ENCODE measurements around the gene DUSP3. TPM values are rescaled to one million over a fixed set of nuclear protein-coding genes. Genes with fewer than 3 reads are reported as not detected.
A peak's percentile ranks its signal among the peaks of the same experiment; 100 is the strongest.

The DUSP3 gene
- total and polyA plus RNA-seq, 10 of the 15 experiments (the other 5 are each of a cell fraction or from before 2014, with no cell fraction given) = 1.5 to 12.1 (median 3.8) TPM

GRCh38 chr17:43759836-43760235, 18.9 kb downstream of the DUSP3 start:
- H3K4me3 ChIP-seq = no peak overlapping the region
- H3K79me2 ChIP-seq (ENCODE audit: control insufficient read depth, insufficient read depth, low read length) = no peaks in the 10 kb centered on the region
- no peaks in the 10 kb centered on the region for H3K9me3 ChIP-seq (replicated peaks; ENCODE audit: control insufficient read depth, insufficient read depth, low read length)
- H2AFZ ChIP-seq (ENCODE audit: control insufficient read depth, low read depth, low read length) = no peak overlapping the region
- ATAC-seq (no peak), FAIRE-seq (peak; percentile 7), DNase-seq (ENCODE audit: low read depth, low spot score) (no peak)
- WGBS (ENCODE audit: insufficient coverage, insufficient replicate concordance, low lambda C conversion rate, missing lambda C conversion rate) = 39% methylated on average over 6 of the region's 7 CpGs
- H3K9ac ChIP-seq (ENCODE audit: control insufficient read depth, insufficient read depth, low read length) = no peak overlapping the region
- H3K27me3 ChIP-seq (replicated peaks in 1 of 2; ENCODE audit: control insufficient read depth in 2 of 2, insufficient read depth in 2 of 2, low read length in 1 of 2) = peaks cover 5 to 6% of the 10 kb centered on the region in 2 experiments
- ChIA-PET SMC1A (ENCODE audit: uncharacterized antibody, unreplicated experiment) (interaction anchor here (1.1 to 7.4 kb wide), 6 partner anchors 63 to 186 kb away, joined by 3 to 171 read pairs (median 5); no protein-coding TSS in a partner anchor), RAD21 (ENCODE audit: unreplicated experiment) (interaction anchor here (0.8 to 11.0 kb wide), 7 partner anchors 10 to 291 kb away, joined by 3 to 171 read pairs (median 6); no protein-coding TSS in a partner anchor), CTCF (interaction anchor here (0.6 to 14.6 kb wide), 19 partner anchors 7 to 446 kb away, joined by 3 to 515 read pairs (median 6); no protein-coding TSS in a partner anchor), POLR2A (no interaction called here)
- H4K20me1 ChIP-seq (ENCODE audit: control insufficient read depth, insufficient read depth) = no peaks in the 10 kb centered on the region
- TF ChIP-seq POLR2AphosphoS2 (IDR thresholded peaks at IDR 0.05; ENCODE audit: low read depth, low read length) (no peak), DPF2 (IDR thresholded peaks at IDR 0.05) (no peak), CHD4 (IDR thresholded peaks at IDR 0.05) (no peak), EP300 (IDR thresholded peaks at IDR 0.05; ENCODE audit: borderline replicate concordance in 1 of 2, control insufficient read depth in 1 of 2, low read depth in 2 of 2, low read length in 2 of 2) (no peak), SMAD5 (IDR thresholded peaks at IDR 0.05; ENCODE audit: low read depth) (no peak), EGR1 (IDR thresholded peaks at IDR 0.05; ENCODE audit: borderline replicate concordance in 1 of 2, low read depth in 2 of 2, low read length in 2 of 2) (no peak), RELA (IDR thresholded peaks at IDR 0.05; ENCODE audit: borderline replicate concordance, partially characterized antibody) (no peak), HCFC1 (IDR thresholded peaks at IDR 0.05; ENCODE audit: low read length) (no peak), CBX3 (IDR thresholded peaks at IDR 0.05; ENCODE audit: borderline replicate concordance, low read depth) (no peak), CHD2 (IDR thresholded peaks at IDR 0.05; ENCODE audit: borderline replicate concordance, low read depth, low read length) (no peak), ZBTB4 (CRISPR knock-in tag; IDR thresholded peaks at IDR 0.05) (no peak)
- TF ChIP-seq, protein P1, sequence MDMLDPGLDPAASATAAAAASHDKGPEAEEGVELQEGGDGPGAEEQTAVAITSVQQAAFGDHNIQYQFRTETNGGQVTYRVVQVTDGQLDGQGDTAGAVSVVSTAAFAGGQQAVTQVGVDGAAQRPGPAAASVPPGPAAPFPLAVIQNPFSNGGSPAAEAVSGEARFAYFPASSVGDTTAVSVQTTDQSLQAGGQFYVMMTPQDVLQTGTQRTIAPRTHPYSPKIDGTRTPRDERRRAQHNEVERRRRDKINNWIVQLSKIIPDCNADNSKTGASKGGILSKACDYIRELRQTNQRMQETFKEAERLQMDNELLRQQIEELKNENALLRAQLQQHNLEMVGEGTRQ (IDR thresholded peaks at IDR 0.05; ENCODE audit: borderline replicate concordance, low read depth, low read length) = no peak
- BruUV-seq (replicated peaks) = no TSS peak
- in situ Hi-C loops (cut with MboI) = loop anchor here (5.0 kb wide), 2 partner anchors 63 to 183 kb away; no protein-coding TSS in a partner anchor
- H3K4me1 ChIP-seq (ENCODE audit: control insufficient read depth, insufficient read depth, low read length) = no peaks in the 10 kb centered on the region
- intact Hi-C loops (cut with micrococcal nuclease; ENCODE audit: unreplicated experiment) = loop anchor here (1.0 to 5.0 kb wide), 3 partner anchors 66 to 368 kb away; no protein-coding TSS in a partner anchor
- H3K4me2 ChIP-seq (ENCODE audit: control insufficient read depth, insufficient read depth) = no peak overlapping the region
- no peak overlapping the region for H3K27ac ChIP-seq (ENCODE audit: control insufficient read depth, insufficient read depth)
- no peaks in the 10 kb centered on the region for H3K36me3 ChIP-seq (ENCODE audit: control insufficient read depth in 2 of 2, insufficient read depth in 2 of 2, low read length in 1 of 2)
